Adipose tissue (tissue), 3 donors: Measurements from ENCODE around the gene ITPK1. TPM values are rescaled to one million over a fixed set of nuclear protein-coding genes. Genes with fewer than 3 reads are reported as not detected.

Source experiments
- H3K27ac ChIP-seq: one replicate; pipeline ENCODE4 v1.5.1; 2013; ENCODE audit warnings: low read depth, low read length
- WGBS, 3 donors: extraction: QIAGEN DNeasy Blood & Tissue Kit; methylation state at CpG; one replicate each; pipeline ENCODE4 v1.1.7; 2013; 5-methylcytosine and 5-hydroxymethylcytosine counted together
- polyA plus RNA-seq, 3 donors: library from polyadenylated mRNA; stranded (reverse); fragments of 200-250 nt; gene quantifications; one replicate each; pipeline ENCODE4 v1.2.3, GENCODE V29; 2013
- donor health status: healthy with polysubstance abuse.
- donor health status: Bipolar disorder and iron deficiency.
- donor health status: healthy.

The ITPK1 gene
- polyA plus RNA-seq, 3 donors, result 26.6 to 147 (median 29.9) TPM

DNA sequence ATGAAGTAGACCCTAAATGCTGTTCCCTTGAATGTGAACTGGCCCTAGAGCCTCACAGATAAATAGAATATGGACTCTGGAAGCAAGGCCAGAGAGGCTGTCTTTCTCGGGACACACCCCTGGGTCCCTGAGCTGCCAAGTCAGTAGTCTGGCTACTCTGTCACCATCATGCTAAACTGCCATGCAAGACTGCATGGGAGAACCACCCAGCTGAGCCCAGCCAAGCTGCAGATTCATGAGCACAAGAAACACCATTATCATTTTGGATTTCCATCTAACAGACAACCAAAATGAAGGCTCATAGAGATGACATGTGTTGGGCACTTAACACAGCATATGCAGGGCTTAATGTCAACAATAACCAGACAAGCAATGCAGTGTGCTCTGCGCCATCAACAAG lies 139.5 kb downstream of the ITPK1 start:
- WGBS, 3 donors, result 98% methylated on average over 2 of the region's 2 CpGs

DNA sequence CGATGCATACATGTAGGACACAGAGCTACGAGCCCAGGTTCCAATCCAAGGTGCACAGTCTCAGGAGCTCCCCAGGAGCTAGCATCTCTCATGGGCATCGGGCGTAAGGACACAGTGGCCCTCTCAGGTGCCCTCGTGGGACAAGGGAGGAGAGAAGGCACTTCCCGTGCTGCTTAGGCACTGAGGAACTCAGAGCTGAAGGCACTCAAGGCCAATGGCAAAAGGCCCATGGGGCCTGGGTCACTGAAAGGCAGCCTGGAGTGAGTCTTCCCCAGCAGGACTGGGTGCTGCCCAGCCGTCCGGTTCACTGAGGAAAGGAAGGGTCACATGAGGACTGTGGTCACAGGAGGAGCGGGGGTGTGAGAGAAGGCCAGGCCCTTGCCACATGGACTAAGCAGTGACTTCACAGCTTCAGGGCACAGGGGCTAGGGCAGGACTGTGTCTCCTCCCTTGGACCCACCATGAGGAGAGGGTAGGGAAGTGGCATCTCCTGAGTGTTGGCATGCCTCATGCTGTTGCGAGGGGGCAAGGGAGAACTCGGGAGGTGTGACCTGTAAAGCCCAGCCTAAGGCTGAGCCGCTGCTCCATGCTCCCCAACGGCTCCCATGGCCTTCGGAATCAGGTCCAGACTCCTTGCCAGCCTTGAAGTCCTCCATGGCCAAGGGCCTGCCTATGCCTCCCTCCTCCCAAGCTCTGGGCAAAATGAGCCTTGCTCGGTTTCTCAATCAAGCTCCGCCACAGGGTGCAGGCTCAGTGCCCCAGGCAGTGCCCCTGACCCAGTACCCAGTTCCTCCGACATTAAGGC lies 141.0 kb downstream of the ITPK1 start:
- WGBS, 3 donors, result 89 to 95% (median 91%) methylated on average over 16 to 17 of the region's 17 CpGs
- no peak overlapping the region for H3K27ac ChIP-seq

More for the DNA sequence above, 139.5 kb downstream of the ITPK1 start:
- H3K27ac ChIP-seq, result no peak overlapping the region

DNA sequence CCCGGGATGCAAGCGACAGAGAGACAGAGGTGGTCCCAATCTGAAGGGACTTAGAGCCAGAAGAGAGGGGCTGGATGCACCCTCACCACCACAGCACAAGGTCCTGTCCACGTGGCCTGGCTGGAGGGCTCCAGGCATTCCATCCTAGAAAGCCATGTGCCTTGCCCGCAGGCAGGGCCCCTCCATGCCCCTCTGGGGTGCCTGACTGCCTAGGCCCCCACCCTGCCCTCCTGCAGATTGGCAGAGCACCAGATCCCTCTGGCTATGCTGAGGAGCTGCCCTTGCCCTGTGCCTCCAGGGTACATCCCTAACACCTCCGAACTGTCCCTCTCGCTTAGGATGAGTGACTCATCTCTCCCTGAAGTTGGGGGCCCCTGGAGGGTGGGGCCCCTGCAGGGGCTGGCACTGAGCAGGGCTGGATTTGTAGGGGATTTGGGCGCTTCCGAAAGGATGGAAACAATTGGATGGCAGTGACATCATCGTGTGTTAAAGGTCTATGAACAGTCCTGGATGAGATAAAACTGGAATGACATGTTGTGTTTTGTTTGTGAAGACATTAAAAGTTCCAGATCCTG lies 141.8 kb downstream of the ITPK1 start:
- no peak overlapping the region for H3K27ac ChIP-seq
- 78 to 93% (median 82%) methylated on average over 9 of the region's 9 CpGs for WGBS, 3 donors

DNA sequence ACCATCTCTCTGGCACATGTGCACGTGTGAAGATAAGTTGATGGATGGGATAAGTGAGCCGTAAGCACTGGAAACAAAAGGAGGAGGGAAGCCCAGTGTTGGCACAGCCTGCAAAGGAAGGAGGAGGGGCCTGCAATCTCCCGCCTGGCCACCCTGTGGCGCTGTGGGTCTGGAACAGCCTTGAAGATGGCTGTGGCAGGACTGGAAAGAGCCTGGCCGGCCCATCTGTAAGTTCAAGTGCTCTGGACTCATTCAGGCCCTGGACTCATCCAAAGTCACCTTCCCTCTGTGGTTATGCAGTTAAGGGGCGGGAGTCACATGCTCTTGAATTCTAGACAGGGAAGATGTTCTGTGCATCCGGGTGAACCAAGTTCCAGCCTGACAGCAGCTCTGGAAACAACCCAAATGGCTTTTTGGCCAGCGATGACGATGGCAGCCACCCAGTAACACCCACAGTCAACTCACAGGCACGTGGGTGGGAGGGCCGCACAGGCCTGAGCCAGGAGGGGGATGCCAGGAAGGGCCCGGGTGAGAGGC lies 142.4 kb downstream of the ITPK1 start:
- 56 to 62% (median 56%) methylated on average over 12 of the region's 12 CpGs for WGBS, 3 donors
- H3K27ac ChIP-seq, result no peak overlapping the region

DNA sequence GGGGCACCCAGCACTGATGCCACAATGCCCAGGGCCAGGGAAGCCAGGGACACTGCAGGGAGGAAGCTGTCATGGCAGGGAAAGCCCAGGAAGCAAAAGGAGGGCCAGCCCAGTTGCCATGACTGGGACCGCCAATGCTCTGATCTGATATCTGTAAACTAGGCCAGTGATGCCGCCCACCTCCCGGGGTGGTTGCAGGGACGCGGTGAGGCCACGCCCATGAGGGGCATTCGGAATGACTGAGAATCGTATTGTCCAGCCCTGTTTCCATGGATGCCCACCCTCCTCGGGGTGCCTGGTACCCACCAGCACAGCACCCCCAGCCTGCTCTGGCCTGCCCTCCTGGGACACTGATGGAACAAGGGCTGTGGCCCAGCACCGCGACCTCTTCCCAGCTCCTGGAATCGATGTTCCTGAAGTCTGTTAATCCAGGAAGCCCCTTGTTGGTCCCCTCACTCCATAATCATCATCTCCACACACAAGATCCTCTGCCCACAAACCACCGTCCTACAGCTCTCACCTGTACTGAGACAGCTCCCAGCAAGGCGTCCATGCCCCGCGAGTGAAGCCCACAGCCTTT lies 144.0 kb downstream of the ITPK1 start:
- WGBS, 3 donors, result 95 to 97% (median 96%) methylated on average over 16 of the region's 16 CpGs
- no peak overlapping the region for H3K27ac ChIP-seq

DNA sequence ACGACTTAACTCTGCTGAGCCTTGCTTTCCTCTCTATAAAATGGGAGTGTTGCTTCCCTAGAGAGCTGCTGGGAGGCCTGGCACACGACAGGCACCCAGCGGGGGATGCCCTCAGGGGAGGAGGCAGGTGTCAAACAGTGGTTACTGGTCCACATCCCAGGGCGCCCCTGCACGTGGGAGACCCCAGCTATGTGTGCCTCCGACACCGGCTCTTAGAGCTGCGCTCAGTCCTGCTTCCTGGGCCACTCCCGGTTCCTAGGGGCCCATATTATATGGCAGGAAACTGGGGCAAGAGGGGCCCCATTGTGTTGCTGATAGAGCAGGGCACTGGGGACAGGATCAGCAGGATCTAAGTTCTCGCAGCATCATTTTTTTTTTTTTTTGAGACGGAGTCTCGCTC lies 145.5 kb downstream of the ITPK1 start:
- no peak overlapping the region for H3K27ac ChIP-seq
- 86 to 90% (median 89%) methylated on average over 11 to 12 of the region's 12 CpGs for WGBS, 3 donors

DNA sequence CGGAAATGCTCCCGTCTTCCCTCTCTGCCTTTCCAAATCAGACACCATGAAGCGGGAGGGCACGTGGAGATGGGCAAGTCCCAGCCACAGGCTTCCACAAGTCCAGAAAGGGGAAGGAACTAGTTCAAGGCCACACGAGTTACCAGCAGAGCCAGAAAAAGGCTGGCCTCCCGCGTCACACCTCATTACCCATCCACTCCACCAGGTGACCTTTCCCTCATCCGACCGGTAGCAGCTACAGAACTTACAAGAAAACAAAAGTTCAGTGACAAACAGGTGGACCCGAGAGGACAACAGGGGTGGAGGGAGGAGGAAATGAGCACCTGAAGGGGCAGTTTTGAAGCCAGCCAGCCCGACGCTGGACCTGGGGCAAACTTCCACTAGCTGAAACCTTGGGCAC lies 145.9 kb downstream of the ITPK1 start:
- H3K27ac ChIP-seq, result no peak overlapping the region
- WGBS, 3 donors, result 59 to 86% (median 86%) methylated on average over 12 of the region's 12 CpGs

DNA sequence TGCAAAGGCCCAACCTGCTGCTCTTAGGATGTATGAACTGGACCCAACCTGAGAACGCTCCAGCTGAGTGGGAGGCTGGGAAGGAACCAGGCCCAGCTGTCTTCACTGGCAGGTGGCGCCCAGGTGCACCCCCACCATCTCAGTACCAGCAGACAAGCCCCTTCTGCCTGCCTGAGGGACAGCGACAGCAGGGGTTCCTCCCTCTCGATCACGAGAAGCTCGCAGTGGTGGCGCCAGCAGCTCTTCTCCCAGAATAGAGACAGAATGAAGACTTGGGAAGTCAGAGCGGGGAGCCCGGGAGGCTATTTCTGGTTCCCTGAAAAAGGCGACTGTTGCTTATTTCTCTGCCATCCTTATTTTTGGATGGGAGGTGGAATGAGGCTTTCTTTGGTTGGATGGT lies 146.3 kb downstream of the ITPK1 start:
- WGBS, 3 donors, result 95 to 97% (median 96%) methylated on average over 10 of the region's 10 CpGs
- no peak overlapping the region for H3K27ac ChIP-seq

DNA sequence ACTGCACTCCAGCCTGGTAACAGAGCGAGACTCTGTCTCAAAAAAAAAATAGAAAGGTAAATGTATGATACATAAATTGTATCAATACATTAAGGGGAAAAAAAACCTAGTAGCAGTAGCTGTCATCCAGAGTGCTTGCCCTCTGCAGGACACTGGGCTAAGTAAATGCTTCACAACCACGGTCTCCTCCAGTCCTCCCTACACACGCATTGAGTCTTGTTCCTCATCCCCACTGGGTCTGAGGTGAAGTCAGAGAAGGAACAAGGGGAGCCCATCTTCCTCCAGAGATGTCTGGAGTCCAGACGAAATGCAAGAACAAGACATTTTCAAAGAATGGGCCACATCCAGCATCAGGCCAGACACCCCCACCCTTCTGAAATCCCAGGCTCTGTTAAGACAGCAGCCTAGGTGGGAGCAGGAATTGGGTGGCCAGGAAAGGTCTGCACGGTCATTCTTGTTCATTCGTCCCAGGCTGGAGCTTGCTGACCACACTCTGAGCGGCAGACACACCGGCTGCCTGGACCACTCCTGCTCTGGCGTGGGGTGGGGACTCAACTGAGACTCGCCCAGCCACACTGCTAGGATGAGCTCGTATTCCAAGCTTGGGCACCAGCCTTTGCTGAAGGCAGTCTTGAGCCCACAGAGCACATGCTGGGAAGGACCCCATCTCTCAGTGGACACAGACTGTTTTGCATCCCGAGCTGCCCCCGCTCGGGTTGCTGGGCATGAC lies 147.3 kb downstream of the ITPK1 start:
- H3K27ac ChIP-seq, result no peak overlapping the region
- WGBS, 3 donors, result 92 to 93% (median 93%) methylated on average over 14 of the region's 14 CpGs

DNA sequence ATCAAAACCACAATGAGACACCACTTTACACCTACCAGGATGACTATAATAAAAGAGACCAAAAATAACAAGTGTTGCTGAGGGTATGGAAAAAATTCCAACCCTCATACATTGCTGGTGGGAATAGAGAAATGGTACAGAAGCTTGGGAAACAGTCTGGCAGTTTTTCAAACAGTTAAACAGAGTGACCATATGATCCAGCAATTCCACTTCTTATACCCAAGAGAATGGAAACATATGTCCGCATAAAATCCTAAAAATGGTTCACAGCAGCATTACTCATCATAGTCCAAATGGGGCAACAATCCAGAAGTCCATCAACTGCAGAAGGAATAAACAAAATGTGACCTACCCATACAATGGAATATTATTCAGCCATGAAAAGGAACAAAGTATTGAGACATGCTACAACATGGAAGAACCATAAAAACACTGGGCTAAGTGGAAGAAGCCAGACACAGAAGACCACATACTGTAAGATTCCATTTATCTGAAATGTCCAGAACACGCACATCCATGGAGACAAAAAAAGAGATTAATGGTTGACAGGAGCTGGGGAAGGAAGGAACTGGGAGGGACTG lies 148.3 kb downstream of the ITPK1 start:
- 92 to 94% (median 94%) methylated on average over 2 of the region's 2 CpGs for WGBS, 3 donors
- no peak overlapping the region for H3K27ac ChIP-seq

DNA sequence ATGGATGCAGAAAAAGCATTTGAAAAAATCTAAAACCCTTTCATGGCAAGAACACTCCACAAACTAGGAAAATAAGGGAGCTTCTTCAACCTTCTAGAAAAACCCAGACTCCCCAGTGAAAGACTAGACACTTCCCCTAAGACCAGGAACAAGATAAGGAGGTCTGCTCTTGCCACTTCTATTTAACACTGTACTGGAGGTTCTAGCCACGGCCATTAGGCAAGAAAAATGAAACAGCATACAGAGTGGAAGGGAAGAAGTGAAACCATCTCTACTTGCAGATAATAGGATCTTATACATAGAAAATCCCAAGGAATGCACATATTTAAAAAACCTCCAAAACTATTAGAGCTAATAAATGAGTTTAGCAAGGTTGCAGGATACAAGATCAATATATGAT lies 150.4 kb downstream of the ITPK1 start:
- no peak overlapping the region for H3K27ac ChIP-seq
- WGBS, 3 donors, result 82 to 94% (median 82%) methylated on average over 1 of the region's 1 CpG

DNA sequence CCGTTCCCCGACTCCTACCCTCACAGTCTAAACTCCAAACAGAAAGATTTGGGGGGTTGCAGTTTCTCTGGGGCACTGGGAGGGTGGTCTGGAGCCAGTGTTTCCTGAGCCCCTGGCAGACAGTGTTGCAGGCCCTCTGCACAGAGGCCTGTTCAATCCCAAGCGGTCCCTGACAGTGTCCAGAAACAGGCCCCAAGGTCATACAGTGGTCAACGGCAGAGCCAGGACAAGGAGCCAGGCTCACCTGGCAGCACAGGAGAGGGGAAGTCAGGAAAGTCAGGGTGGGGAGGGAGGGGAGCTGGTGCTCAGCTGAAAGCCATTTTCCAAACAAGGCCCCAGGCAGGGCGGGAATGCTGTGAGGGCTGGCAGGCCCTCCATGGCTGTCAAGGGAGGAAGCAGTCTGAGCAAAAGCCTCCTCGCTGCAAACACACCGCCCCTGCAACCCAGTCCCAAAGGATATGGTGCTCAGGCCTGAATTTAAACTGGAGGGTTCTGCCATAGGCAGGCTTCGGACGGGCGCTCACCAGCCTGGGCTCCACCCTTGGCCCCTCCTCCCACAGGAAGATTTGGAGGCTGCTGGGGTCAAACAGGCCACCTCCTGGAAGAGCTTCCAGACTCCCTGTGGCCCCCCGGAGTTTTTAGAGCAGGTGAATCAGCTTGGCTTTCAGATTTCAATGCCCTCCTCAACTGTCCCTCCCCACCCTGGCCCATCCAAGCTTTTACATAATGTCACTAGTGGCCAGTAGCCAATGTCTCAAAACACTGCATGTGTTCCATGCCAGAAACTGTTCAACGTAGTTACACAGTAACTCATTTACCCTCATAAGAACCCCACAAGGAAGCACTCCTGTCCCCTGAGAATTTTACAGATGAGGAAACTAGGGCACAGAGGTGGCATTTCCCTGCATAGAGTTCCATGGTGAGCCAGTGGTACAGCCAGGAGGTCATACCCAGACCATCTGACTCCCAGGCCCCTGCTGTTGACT lies 151.3 kb downstream of the ITPK1 start:
- WGBS, 3 donors, result 76 to 86% (median 85%) methylated on average over 11 to 12 of the region's 12 CpGs
- no peak overlapping the region for H3K27ac ChIP-seq

DNA sequence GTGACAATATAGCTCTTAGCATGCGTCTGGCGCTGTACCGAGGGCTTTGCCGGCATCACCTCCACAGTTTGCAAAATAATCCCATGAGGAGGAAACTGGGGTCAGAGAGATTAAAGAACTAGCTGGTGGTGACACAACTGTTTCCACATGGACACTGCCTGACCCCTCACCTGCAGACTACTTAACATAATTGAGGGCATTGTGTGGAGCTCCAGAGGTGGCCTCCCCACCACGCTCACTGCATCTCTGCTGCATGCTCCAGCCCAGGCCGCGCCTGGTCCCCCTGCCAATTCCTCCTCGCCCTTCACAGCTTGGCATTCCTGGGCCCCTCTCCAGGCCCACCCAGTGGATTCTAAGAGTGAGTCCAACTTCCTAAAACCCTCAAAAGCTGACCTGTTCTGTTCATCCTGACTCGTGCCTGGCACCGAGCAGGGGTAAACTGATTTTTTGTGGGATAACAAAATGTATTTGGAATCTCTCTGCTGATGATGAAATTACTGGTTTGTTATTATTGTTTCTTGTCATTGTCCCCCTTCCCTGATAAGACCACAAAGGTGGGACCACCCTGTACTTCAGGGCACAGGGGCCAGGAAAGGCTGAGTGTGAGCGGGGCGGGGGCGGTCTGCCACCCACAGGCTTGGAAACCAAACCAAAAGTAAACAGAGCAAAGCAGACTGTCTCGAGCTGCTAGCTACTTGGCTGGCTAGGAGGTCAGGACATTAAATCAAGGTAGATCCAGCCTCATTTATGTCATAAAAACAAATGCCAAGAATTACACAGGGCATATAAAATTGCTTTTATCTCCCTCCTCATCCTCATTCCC lies 152.2 kb downstream of the ITPK1 start:
- no peak overlapping the region for H3K27ac ChIP-seq
- 78 to 85% (median 80%) methylated on average over 14 of the region's 14 CpGs for WGBS, 3 donors

DNA sequence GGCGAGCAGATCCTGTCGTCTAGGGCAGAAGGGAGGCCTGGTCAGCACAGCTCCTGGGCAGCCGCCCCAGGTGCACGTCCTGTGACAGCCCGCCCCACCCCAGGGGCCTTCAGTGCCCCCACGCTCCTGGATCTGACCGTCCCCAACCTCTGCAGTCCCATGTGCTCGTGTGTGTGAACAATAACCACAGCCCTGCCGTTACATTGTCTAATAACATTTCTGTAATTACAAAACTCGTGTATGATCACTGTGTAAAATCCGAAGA lies 153.0 kb downstream of the ITPK1 start:
- no peak overlapping the region for H3K27ac ChIP-seq
- WGBS, 3 donors, result 94 to 97% (median 94%) methylated on average over 11 of the region's 11 CpGs

DNA sequence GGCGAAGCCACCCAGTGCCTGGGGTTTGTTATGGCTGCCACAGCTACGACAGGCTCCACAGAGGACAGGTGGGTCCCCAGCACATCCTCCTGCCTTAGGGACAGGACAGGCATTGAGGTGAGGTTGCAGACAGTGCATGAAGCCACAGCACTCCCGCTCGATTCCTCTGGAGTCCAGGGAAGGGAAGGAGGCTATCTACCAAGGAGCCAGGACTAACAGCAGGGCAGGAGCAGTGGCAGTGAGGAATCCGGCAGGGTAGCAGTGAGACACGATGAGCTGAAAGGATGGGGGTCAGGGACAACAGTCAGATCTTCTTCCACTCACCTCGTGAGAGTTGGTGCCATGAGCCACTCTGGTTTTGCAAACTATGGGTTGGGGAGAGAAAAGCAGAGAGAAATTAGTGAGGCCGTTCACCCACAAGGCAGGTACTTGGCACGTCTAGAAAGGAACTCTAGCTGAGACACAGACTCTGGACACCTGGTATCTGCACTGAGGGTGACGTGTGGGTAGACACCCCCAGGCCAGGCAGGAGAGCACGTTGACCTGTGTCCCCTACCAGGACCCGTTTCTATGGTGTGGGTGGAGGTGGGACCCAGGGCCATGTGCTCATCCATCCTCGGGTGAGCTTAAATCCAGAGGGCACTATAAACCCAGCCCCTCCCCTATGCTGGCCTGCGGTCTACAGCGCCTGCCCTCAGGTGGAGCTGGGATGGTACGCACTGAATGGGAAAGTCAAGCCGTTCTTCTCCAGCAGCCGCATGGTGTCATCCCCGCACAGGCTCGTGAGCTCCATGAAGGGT lies 153.5 kb downstream of the ITPK1 start:
- 93 to 95% (median 95%) methylated on average over 20 of the region's 20 CpGs for WGBS, 3 donors
- no peak overlapping the region for H3K27ac ChIP-seq

DNA sequence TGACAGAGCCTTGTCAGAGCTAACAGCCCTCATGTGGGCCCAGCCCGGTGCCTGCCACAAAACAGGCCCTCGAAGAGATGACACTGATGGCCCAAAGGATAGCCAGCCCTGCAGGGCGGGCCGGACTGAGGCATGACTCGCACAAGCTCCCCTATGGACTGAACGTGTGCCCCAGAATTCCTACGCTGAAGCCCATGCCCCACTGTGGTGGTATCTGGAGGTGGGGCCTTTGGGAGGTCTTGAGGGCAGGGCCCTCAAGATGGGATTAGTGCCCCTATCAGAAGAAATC lies 154.2 kb downstream of the ITPK1 start:
- H3K27ac ChIP-seq, result no peak overlapping the region
- WGBS, 3 donors, result 93 to 97% (median 94%) methylated on average over 7 of the region's 7 CpGs
